ELR (cell line): ENCODE data around the gene RARB.
A peak's percentile ranks its signal among the peaks of the same experiment; 100 is the strongest.

Source experiments
- DNase-seq: peaks from one replicate; pipeline ENCODE4 v3.0.0-alpha.2; 2015; ENCODE audit warnings: low read depth

RARB gene

DNA sequence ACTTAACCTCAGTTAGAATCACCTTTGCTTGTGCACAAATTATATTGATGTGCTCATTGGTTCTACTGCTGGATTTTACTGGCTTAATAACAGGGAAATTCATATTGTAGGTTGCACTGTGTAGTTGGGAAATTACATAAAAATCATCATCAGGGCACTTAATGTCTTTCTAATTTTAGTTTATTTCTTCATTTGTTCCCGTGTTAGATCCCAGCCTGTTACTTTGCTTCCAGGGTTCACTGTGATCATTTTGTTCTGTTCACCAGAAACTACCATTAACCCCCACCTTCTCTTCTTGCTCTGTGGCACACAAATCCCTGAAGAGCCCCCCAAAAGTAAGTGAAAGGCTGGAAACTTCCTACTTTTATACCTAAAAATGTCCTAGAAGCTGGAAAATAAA, 80.4 kb downstream of the RARB start:
- no peak for DNase-seq

DNA sequence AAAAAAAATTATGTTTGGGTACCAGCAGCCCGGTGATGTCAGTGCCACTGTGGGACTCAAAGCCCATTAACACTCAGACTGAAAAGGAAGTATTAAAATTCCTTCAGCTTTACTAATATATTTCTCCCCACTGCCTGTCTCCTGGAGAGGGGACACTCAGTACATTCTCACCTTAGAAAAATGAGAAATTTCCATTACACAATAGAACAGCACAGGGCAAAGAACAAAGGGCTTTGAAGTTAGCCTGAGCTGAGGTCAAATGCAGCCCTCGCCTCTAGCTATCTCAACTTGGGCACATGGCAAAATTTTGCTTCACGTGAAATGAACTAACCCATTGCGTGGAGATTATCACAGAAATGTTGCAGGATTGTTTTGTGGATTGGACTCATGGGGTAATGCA, 80.8 kb downstream of the RARB start:
- DNase-seq: peak; percentile 75

DNA sequence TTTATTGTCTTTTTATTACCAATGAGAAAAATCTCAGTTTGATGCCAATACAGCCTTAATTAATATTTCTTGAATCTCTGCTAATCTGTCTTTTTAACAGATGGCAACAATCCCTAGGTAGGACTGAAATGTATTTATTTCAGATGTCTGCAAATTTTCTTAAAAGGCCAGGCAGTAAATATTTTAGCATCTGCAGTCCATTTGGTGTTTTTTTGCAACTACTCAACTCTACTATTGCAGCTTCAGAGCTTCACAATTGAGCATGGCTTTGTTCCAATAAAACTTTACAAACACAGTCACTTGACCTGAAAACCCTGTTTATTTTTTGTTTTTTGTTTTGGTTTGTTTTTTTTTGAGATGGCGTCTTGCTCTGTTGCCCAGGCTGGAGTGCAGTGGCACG, 82.7 kb downstream of the RARB start:
- DNase-seq: no peak

DNA sequence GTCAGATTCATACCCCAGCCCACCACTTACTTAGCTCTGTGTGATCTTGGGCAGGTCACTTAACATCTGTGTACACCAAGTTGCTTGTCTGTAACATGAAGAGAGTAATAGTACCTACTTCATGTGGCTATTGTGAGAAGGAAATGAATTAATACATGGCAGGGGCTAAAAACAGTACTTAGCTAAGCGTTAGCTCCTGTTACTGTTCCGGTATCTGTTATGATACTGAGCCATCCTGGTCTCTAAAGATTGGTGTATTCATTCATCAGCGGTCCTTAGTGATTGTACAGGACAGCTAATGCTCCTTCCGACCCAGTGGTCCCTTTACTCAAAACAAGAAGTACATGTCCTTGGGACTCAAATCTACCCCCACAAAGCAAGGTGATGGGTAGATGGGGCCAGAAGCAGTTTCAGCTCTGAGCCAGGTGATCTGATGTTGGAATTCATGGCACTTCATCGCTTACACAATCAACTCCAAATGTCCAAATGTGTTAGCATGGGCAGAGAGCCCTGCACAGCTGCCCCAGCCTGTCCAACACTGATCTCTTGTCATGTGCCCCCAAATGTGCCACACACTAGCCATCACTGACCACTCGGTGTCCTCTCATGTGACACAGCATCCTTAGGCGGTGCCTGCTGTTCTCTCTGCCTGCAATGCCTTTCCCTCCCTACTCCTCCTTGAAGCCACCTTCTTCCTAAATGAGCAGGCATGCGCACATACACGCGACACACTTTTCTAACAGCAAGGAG, 84.1 kb downstream of the RARB start:
- no peak for DNase-seq

DNA sequence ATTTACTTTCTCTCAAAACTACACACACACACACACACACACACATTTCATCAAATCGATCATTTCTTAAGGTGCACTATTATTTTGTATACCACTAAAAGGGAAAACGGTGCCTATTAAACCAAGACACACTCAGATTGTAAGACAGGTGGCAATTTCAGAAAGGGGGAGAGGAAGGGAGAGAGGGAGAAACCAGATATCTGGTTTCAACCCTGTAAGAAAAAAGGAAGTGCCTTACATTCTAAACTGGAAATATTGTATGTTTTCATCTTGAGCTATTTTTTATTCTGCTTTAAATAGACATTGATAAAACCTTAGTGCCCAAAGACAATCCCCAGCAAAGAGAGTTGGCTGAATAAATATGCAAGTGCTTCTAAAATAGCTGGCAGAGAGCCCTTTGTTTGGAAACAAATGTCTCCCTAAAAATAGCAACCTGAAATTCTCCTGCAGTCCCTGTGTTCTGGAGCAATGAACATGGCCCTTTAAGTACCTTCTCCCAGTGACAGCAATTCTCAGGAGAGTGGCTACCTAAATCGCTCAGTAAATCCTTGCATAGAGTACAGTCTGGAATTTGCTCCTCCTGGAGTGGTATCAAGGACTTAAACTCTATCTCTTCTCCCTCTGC, 85.7 kb downstream of the RARB start:
- DNase-seq: no peak

DNA sequence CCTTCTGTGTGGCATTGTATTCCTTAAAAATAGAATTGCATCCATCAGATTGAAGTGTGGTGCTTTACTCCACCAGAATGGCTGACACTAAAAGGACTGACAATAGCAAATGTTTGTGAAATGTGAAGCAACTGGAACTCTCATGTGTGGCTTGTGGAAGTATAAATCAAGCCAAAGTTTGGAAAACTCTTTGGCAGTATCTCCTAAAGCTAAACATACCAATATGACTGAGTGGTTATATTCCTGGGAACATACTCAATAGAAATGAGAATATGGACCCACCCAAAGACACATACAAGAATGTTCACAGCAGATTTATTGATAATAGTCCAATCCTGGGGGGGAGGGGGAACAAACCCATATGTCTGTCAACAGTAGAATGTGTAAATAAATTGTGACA, 87.1 kb downstream of the RARB start:
- DNase-seq: no peak

DNA sequence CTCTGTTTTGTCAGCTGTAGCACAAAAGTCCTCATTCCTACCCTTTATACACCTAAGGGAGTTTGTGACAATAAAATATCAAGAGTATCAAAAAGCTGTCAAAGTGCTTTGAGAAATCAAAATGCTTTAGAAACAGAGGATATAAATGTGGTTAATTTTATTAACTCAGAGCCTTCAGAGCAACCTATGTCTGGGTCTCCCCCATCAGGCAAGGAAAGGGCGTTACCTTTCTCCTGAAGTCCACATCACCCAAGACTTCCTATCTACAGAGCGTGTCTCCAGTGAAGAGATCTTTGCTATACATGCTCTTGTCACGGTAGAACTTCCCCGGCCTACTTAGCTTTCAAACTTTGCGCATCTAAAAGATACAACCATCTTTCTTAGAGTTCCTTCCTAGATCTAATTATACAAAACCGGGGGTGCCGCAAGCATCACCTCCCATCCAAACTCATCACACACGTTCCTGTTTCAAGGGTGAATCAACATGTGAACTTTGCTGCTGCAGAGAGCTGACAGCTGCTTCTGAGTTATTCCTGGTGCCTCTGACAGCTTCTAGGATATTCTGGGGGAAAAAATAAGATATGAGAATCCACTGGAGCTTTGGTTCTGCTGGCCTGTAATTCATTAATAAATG, 93.0 kb downstream of the RARB start:
- DNase-seq: no peak

DNA sequence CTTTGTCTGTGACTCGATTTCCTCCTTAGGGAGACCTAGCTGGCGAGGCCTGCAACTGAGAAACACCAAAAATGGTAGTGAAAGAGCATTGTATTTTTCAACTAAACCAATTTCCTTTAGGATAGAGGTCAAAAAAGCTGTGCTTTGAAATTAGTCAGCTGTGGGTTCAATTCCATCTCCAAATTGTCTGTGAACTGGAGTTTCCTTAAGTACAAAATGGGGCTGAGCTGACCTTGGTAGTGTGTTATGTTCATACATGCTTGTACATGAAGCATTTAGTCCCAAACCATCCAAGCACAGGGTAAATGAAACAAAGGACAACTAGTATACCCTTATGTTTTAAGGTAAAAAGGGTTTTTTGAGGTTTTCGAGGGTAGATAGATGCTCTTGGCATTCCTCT, 99.3 kb downstream of the RARB start:
- no peak for DNase-seq

DNA sequence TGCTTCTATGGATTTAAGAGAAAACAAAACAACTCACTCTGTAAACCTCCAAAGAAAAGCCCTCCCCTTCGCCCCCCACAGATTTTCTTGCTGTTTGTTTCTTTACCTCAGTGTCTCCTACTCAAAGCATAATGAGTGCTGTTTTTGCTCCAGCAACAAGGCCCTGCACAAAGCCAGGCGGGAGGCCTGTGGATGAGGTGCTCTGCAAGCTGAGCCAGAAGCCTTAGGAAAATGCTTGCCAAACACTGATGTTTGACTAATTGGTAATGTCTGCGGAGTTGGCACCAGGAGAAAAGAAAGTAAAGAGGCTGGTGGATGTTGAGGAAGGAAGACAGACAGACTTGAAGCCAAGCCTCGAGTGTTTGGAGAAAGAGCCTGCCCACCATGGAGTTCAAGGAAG, 99.7 kb downstream of the RARB start:
- no peak for DNase-seq

DNA sequence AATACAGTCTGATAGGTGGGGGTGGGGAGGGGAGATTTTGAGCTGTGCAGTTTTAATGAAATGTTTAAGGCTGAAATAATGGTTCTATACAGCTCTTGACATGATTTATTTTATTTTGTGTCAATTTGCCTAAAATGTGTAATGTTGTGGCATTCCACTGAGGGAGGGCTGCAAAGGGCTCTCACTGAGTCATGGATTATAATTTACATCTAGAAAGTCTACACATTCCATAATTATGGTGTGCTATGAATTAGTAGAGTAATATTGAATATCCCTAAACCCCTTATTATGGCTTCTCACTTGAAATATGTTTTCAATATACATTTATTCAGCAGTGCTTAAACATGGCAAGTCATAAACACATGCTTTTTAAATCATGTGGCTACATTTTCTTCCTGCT, 103.9 kb downstream of the RARB start:
- no peak for DNase-seq

DNA sequence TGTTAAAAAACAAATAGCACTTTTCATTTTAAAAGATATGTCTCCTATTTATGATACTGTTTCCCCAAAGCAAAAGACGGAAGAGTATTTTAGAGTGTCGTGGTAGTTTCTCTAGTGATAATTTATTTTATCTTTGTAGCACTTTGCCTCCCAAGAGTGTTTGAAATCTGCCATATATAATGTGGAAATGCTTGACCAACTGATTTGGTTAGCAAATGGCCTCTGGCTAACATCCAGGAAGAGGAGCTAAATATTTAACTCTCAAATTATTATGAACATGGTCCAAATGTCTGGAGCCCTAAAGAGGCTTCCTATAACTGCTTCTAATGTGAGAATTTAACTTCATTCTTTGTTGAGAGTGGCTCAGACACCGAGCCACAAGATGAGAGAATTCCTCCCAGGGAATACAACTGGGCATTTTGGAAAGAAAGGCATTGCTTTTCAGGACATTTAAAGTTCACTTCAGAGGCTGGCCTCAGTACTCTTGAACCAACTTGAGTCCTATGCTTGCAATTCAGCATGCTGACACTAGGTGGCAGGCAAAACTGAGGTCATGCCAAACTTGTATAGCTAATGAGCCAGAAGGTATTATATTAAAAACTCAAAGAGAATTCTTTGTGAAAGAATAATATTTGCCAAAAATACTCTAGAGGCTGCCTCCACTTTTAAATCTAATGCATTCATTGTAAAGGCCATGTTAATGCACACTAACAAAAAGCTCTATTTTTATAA, 104.5 kb downstream of the RARB start:
- peak; percentile 34 for DNase-seq

DNA sequence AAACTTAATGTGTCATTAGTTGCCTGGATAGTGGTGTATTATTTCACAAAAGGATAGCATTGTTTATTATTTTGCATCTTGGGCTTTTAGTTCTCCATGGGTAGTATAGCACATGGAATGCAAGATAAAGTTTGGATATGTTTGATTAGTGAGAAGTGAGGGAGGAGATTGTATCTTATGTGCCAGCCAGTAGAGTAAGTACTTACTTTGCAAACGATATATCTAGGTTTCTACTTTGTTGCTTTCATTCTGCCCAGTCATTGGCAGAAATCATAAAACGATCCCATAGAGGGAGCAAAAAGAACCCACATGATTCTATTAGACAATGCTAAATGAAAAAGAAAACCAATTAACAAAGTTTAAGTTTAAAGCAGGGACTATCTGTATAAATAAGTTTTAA, 105.3 kb downstream of the RARB start:
- DNase-seq: no peak

DNA sequence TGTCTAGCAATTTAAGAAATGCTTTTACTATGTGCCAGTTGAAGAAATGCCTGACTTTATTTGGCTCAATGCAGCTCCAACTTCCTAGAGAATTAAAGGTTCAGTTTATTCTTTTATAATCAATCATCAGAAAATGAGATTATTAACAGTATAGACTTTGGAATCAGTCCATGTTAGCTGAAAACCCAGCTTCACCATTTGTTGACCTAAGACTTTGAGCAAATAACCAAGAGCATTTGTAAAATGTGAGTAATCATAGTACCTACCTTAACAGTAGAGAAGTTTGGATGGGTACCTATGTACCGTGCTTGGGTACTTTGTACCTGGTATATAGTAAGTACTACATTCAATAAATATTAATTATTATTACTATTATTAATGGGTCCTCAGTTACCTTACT, 105.9 kb downstream of the RARB start:
- DNase-seq: no peak

DNA sequence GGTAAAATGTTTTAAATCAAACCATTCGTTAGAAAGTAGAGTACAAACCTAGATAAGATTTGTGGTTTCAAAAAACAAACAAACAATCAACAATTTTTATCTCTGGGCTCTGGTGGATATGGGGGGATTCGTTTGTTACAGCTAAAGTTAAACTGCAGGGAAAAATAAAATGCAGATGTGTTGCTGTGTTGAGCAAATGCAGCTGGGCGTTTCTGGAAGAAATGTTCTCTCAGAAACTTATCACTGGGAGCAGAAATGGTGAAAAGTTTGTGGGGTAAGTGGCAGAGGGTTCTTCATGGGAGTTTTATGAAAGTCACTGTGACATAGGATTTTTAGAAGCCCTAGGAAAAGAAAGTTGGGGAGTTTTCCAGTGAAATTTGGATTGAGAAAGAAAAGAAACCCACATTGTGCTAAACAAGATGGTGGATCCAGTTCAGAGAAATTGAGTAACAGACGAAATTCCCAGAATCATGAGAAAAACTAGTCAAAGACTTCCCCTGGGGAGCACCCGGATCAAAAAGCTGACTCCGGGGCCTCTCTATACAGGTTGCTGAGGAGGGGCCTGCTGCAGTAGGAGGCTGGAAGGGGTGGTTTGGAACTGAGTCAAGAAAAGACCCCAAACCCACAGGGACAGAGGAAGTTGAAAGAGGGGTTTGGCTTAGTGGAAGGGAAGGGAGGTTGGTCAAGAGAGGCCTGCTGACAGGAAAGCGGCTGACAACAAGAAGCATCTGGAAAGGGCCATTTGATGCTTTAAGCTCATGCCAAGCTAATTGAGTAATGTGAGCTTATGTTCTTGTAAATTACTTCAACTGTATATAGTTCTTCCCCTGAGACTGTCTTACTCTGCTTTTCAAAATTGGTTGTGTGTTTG, 108.7 kb downstream of the RARB start:
- DNase-seq: no peak

DNA sequence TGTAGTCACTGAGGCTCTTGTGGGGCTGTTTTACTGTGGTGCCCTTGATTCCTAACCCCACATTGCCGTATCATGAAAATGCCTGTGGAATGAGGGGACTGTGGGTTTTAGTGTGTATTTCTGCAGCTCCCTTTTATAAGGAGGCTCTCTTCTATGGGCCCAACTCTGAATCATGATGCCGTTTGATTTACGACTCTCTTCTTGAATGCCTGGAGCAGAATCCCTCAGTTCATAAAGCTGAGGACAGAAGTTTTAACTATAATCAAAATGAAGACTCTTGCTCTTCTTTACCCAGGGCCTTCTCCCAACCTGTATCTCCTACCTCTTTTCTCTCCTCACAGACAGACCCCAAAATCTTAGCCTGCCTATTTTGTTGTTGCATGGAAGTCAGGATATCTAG, 109.5 kb downstream of the RARB start:
- no peak for DNase-seq

DNA sequence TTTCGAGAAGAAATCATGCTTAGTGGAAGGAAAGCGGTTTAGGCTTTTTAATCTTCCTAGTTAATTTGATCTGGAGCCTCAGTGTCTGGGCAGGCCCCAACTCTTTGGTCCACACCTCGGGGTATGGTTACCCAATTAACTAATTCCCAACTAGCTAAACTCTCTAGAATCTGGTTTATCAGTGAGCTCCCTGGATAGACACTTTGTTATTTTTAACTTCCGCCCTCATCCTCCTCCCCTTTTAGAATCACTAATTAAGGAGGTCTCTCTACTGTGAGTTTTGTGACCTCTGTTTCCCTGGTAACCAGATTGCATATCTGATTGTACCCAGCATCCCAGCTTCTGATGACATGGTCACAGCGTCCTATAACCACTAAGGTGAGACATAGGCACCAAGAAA, 112.2 kb downstream of the RARB start:
- DNase-seq: no peak

DNA sequence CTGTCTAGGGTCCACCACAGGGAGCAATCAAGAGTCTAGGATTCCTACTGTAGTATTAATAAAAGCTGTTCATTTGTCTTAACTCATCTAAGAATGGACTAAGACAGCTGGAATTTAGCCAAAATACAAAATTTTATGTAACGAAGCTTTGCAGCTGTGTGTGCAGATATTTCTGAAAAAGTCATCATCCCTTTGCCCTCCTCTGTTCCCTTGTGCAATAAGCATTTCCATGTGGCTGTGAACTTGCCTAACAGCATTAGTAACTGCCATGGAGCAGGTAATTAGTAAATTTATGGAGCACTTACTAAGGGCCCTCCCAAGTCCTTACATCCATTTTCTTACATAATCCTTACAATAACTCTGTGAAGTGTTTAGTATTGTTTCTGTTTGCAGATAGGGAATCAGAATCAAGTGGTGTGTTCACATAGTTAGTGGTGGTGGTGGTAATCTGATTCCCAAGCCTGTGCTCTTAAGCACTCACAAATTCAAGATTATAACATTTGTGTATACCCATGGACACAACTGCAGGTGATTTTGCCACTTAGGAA, 114.5 kb downstream of the RARB start:
- DNase-seq: no peak

DNA sequence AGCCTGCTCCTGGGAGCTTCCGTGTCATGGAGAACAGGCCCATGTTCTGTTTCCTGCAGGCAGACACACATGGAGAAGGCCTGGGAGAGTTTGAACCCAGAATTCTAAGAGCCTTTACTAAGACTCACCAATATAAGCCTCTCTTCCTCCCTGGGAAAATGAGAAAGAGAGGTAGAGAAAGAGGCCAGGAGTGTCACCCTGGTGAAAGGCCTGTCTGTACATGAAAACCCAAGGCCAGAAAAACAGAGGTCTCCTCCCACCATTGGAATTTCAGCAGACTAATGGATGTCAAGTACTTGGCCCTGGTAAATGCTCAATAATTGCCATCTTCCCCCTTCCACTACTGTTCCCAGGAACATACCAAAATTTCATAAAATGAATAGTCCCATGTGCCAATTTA, 119.0 kb downstream of the RARB start:
- DNase-seq: no peak

DNA sequence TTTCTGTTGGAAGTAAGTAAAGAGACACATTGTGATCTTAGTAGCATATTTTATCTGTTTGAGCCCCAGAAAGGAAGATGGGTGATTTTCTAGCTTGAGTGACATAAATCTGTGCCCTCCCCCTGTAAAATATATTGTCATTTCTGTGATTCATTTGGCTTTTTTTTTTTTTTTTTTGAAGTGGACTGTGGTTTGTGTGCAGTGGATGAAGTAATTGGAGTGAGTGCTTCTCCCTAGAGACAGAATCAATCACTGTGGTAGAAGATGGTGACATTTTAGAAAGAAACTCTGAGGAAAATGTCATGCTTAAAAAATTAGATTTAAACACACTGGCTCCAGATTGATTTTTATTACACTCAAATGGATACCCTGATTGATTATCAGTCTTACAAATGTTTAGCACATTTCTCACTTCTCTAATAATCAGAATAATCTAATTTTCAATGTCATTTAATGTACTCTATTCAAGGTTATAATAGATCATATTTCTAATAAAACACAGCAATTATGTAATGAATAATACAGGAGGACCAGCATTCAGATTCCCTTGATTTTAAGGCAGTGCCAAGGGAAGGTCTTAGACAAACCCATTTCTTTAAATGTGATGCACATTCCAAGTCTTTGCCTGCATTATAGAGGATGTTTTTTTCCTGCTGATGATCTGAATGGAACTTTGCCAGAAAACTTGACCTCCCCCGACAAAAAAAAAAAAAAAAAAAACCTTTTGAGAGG, 120.0 kb downstream of the RARB start:
- DNase-seq: no peak

DNA sequence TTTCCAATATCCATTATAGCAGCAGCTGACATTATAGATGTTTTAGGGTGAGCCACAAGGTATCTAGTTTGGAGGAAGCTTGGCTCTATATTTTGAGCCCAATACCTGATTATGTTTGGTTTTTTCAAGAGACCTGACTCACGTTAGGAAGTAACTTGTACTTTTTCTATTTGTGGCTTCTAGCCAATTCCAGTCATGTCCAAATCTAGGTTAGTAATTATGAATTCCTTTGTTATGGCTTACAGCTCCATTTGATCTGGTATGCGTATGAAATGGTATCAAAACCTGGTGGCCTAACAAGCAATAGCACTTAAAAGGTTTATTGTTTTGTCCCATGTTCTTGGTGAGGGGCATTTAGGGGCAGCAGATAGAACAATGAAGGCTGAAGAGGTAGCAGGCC, 120.8 kb downstream of the RARB start:
- no peak for DNase-seq

DNA sequence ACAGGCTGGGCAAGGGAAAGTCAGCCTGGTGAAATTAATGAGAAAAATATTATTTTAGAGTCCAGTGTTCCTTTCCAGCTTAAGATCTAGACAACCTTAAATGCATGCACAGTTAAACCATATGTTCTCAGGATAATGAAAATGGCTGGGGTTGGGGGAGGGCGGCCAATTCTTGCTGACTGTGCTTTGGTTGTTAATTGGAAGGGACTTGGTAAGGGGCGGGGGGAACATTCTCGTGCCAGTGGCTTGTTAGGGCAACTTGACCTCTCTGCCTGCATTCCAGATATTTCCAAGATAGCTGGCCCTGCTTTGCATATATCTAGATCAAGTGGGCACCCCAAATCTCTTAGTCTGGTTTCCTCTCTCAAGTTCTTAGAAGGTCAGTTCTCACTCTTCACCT, 124.2 kb downstream of the RARB start:
- no peak for DNase-seq
